ENCODE data around the gene ZCCHC14. TPM values are rescaled to one million over a fixed set of nuclear protein-coding genes. Genes with fewer than 3 reads are reported as not detected.

The ZCCHC14 gene
- polyA plus RNA-seq, 1 donor (not counting 4 experiments of a cell fraction or from before 2014, with no cell fraction given), result 3.6 TPM

GRCh38 chr16:87395181-87395842 lies 97.5 kb downstream of the ZCCHC14 start:
- Histone ChIP-seq H3K9me3 (ENCODE audit: control insufficient read depth, low read depth, low read length) (no peaks in the 10 kb centered on the region), H3K79me2 (ENCODE audit: control insufficient read depth, insufficient read depth, low read length) (peaks cover 70% of the 10 kb centered on the region), H3K4me3 (ENCODE audit: control insufficient read depth in 2 of 3, extremely low read depth in 1 of 3, insufficient read depth in 2 of 3, low read depth in 1 of 3, low read length in 3 of 3) (no peak overlapping the region), H3K4me2 (ENCODE audit: control insufficient read depth, extremely low read depth, insufficient read depth, low read depth, low read length) (peak overlapping the region; percentile 0), H2AFZ (ENCODE audit: control insufficient read depth, low read length) (no peak overlapping the region), H3K27ac (ENCODE audit: control insufficient read depth, insufficient read depth, low read length) (no peak overlapping the region), H3K9ac (ENCODE audit: control insufficient read depth, extremely low read depth, insufficient read depth, low read length) (no peak overlapping the region), H3K9me1 (ENCODE audit: control insufficient read depth, extremely low read depth, insufficient read depth, low read length) (peaks cover 3% of the 10 kb centered on the region), H3K27me3 (ENCODE audit: control insufficient read depth, extremely low read depth, insufficient read depth, low read length) (no peaks in the 10 kb centered on the region), H3K4me1 (ENCODE audit: control insufficient read depth, extremely low read depth, insufficient read depth, low read length) (peaks cover 14% of the 10 kb centered on the region), H3K36me3 (ENCODE audit: control insufficient read depth in 2 of 2, extremely low read depth in 1 of 2, insufficient read depth in 2 of 2, low read length in 2 of 2) (peaks cover 3 to 19% of the 10 kb centered on the region in 2 experiments), H4K20me1 (ENCODE audit: control insufficient read depth, extremely low read depth, insufficient read depth, low read length) (peaks cover 16% of the 10 kb centered on the region)
- FAIRE-seq (no peak), DNase-seq (ENCODE audit: low read depth, low spot score) (no peak)
- dilution Hi-C loops (cut with MboI; ENCODE audit: extremely low pct_ligation_motif_present, low sequenced_read_pairs), result no loop called here
- TF ChIP-seq EZH2 (IDR thresholded peaks at IDR 0.05; ENCODE audit: low read length), result no peak

GRCh38 chr16:87393680-87394055 lies 99.2 kb downstream of the ZCCHC14 start:
- peak overlapping the region; percentile 84 for H3K27ac ChIP-seq (ENCODE audit: control insufficient read depth, insufficient read depth, low read length)
- H3K79me2 ChIP-seq (ENCODE audit: control insufficient read depth, insufficient read depth, low read length), result peaks cover 62% of the 10 kb centered on the region
- peak overlapping the region; percentile 84 to 100 (median 89) for H3K4me3 ChIP-seq (ENCODE audit: control insufficient read depth in 2 of 3, extremely low read depth in 1 of 3, insufficient read depth in 2 of 3, low read depth in 1 of 3, low read length in 3 of 3)
- no peak overlapping the region for H2AFZ ChIP-seq (ENCODE audit: control insufficient read depth, low read length)
- H3K36me3 ChIP-seq (ENCODE audit: control insufficient read depth in 2 of 2, extremely low read depth in 1 of 2, insufficient read depth in 2 of 2, low read length in 2 of 2), result peaks cover 0 to 9% of the 10 kb centered on the region in 2 experiments
- no peaks in the 10 kb centered on the region for H3K9me3 ChIP-seq (ENCODE audit: control insufficient read depth, low read depth, low read length)
- TF ChIP-seq CTCF (optimal IDR thresholded peaks at IDR 0.05 in 1 of 3, IDR thresholded peaks at IDR 0.05 in 1 of 3, conservative IDR thresholded peaks at IDR 0.05 in 1 of 3; ENCODE audit: extremely low read depth in 1 of 3, insufficient read depth in 2 of 3, low read length in 3 of 3) (no peak), EZH2 (IDR thresholded peaks at IDR 0.05; ENCODE audit: low read length) (no peak)
- no peaks in the 10 kb centered on the region for H3K27me3 ChIP-seq (ENCODE audit: control insufficient read depth, extremely low read depth, insufficient read depth, low read length)
- DNase-seq (ENCODE audit: low read depth, low spot score) (no peak), FAIRE-seq (no peak)
- peak overlapping the region; percentile 93 for H3K4me2 ChIP-seq (ENCODE audit: control insufficient read depth, extremely low read depth, insufficient read depth, low read depth, low read length)
- H4K20me1 ChIP-seq (ENCODE audit: control insufficient read depth, extremely low read depth, insufficient read depth, low read length), result peaks cover 16% of the 10 kb centered on the region
- dilution Hi-C loops (cut with MboI; ENCODE audit: extremely low pct_ligation_motif_present, low sequenced_read_pairs), result no loop called here
- peaks cover 21% of the 10 kb centered on the region for H3K4me1 ChIP-seq (ENCODE audit: control insufficient read depth, extremely low read depth, insufficient read depth, low read length)
- H3K9me1 ChIP-seq (ENCODE audit: control insufficient read depth, extremely low read depth, insufficient read depth, low read length), result peaks cover 3% of the 10 kb centered on the region
- H3K9ac ChIP-seq (ENCODE audit: control insufficient read depth, extremely low read depth, insufficient read depth, low read length), result peak overlapping the region; percentile 88

Data from keratinocyte (primary cell).